ENCODE data around the gene TMEM247.

TMEM247 gene

DNA sequence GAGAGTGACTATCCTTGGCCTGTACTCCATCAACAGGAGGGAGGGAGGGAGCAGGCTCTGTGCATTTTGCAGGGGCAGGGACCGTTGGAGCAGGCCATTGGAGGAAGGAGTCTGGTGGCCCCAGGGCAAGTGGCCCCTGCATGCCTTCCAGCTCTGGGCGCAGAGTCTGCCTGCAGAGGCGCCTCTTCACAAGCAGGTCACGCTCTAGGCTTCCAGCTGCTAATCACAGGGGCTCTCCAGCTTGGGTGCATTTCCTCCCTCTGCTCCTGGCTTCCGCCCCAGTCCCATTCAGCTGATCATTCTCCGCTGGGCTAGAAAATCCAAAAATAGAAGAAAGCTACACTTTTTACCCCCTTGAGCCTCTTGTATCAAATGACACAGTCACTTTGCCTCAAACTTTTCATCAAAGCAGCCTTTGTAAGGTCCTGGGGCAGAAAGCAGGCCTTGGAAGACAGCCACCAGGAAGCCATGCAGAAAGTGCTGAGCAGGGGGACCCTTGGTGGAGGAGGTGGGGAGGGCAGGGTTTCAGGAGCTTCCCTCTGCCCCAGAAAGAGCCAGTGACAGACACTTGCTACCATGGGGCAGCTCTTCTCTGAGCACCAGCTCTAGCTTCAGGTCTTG is 11.3 kb downstream of the TMEM247 start:
- peak; percentile 58 for DNase-seq

DNA sequence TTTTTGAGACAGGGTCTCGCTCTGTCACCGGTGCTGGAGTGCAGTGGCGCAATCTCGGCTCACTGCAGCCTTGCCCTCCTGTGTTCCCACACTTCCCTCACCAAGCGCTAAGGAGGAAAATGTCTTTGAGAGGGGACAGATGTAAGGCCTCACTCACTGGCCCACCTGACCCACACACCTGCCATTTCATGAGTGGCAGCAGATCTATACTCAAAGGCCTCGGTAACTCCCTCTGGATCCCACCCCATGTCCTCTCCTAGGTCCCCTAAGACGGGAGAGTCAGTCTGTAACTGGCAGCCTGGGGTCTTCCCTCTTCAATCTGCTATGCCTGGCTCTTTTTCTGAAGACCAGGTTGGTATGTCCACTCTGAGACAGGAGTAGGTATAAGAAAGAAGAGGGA is 12.9 kb downstream of the TMEM247 start:
- no peak for DNase-seq

DNA sequence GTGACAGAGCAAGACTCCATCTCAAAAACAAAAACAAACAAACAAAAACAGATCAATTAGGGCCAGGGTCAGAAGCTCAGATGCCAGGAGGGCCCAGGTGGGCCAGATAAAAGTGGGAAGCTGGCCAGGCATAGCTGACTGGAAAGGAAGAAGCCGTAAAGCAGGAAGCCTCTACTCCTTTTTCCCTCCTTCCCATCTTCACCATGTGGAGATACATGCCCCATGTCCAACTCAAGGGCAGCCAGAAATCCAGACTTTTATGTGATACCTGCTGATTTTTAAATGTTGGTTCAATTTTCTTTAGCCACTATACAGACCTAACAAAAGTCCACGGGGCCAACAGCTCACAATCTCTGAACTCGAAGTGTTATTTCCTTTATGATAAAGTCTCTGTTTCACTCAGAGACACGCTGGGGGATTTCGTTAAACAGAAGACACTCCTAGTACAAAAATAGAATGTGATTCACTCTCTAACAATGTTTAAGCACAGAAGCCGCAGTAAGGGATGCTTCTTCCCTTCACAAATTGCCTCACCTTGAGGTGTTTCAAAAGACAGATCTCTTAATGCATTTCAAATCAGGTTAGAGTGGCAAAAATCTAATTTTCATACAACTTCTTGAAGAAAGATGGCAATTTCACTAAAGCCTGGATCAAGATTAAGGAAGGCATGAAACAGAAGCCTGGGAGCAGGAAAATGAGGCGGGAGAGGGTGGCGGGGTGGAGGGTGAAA is 14.0 kb downstream of the TMEM247 start:
- no peak for DNase-seq

DNA sequence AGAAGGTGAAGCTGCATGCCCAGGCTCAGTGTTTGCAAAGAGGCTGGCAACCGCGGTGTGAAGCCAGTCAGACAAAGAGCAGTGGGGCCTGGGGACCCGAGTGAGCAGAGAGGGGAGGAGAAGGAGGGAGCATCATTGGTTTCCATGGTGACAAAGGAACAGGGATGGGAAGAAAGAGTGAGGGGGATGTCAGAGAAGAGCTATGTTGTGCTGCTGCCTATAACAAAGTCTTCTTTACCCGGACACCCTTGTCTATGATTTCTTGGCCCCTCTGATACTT is 14.5 kb downstream of the TMEM247 start:
- no peak for DNase-seq

DNA sequence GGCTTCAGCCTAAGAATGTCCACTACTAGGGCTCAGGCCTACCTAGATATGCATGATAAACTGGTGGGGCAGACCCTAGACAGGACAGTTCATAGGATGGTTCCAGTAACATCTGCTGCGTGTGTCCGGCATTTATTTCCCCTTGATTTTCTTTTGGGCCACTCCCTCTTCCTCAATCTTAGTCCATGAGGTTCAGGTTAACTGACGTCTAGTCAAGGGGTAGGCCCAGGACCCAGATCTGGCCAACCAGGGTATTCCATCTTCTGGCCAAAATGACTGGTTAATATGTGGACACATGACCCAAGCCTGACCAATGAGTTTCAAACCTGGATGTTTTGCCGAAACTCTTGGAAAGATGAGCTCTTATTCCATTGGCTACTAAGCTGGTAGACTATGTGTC is 15.2 kb downstream of the TMEM247 start:
- no peak for DNase-seq

DNA sequence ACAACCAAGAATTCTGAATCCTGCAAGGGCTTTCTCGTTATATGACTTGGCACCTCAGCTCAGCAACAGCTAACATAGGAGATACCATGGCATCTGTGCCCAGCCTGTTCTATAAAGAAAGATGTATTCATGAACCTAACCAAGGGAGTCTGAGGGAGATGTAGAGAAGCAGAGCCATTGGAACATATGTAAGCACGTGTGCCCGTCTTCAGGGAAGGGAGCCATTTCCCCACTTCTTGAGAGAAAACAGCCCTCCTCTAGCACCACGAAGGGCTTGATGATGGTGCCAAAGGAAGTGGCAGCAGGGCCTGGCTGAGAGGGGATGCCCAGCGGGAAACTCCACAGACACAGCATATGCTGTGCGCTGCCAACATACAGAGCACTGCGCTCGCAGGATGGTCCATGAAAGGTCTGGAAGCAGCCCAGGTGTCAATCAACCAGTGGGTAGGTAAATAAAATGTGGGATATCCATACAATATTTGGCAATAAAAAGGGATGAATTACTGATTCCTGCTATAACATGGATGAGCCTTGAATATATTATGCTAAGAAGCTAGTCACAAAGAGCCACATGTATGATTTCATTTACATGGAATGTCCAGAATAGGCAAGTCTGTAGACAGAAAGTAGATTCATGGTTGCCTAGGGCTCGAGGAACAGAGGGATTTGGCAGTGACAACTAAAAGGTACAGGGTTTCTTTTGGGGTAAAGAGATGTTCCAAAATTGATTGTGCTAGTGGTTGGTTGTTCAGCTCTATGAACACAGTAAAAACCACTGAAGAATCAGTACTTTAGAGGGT is 16.1 kb downstream of the TMEM247 start:
- DNase-seq, result no peak

DNA sequence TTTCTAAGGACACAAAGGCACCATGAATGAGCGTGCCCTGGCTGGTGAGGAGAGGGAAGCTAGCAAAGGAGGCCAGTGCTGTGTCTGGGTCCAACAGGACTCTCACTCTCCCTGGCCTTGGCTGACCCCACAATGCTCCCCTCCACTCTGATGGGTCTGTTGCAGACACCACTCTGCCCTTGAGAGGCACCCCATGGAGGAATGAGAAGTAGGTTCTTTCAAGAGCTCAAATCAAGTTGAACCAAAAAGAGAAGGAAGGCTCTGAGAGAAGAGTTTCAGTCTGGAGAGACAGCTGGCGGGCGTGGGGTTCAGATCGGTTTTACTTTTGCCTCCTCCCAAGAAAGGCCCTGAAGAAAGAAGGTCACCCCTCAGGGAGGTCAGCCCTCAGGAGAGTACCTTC is 18.4 kb downstream of the TMEM247 start:
- DNase-seq, result peak; percentile 47

DNA sequence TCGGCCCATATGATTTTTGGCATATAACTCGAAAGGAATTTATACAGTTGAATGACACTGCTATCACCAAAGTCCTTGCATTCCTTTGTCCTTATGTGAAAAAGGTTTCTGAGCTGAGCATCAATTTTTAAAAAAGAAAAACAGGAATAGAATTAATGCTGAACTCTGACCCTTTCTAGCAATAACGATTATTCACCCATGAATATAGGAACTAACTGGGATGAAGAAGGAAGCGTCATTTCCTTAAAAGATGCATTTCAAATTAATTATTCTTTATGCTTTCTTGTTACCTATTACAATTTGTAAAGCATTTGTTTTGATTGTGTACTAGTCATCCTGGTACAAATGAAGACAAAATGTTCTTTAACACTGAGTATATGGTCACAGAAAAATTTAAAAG is 19.3 kb downstream of the TMEM247 start:
- DNase-seq, result peak; percentile 49

DNA sequence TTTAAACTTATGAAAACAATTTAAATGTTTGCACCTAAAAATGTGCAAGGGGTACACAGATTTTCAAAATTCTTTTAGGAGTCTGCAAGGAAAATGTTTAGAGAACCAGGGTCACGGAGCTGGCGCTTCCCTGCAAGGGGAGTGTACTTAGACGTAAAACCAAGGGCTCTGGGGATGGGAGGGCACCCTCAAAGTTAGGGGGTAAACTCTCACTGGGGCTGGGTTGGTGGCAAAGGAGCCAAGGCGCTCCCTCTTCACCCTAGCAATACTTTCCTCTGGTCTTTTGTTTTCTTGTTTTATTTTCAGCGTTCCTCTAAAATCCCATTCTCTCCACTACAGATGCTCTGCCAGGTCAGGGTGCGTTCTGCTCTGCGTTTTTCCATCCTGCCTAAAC is 20.0 kb downstream of the TMEM247 start:
- DNase-seq, result no peak

DNA sequence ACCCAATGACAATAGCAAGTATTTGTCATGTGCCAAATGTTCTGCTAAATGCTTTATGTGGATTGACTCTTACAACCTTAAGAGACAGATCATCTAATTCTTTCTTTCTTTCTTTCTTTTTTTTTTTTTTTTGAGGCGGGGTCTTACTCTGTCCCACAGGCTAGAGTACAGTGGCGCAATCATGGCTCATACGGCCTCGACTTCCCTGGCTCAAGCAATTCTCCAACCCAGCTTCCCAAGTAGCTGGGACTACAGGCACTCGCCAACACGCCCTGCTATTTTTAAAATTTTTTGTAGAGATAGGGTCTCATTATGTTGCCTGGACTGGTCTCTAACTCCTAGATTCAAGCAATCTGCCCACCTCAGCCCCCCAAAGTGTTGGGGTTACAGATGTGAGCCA is 21.4 kb downstream of the TMEM247 start:
- DNase-seq, result no peak

DNA sequence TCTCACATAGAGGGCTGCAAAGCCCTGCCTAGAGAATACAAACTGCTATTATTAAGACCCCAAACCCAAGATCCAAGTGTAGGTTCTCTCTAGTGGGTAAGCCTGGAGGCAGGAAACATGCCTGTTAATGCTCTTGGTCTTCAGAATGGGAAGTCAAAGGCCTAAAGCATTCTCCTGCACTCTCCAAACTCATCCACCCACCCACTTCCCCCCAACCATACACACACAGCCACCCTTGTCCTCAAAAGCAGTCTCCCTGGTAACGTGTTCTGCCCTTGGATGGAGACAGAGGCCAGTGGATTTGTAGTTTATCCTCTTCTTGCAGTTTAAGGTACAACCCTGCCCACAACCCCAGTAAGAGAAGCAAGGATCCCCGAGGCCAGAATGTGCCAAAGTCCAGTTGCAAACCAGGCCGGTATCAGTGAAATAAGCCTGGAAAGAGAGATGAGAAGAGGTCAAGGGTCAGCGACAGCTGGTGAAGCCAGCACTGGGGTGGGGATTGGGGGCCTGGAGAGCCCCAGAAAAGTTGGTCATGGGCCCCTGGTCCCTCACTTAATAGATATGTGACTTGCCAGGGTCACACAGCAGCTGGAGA is 23.0 kb downstream of the TMEM247 start:
- no peak for DNase-seq

DNA sequence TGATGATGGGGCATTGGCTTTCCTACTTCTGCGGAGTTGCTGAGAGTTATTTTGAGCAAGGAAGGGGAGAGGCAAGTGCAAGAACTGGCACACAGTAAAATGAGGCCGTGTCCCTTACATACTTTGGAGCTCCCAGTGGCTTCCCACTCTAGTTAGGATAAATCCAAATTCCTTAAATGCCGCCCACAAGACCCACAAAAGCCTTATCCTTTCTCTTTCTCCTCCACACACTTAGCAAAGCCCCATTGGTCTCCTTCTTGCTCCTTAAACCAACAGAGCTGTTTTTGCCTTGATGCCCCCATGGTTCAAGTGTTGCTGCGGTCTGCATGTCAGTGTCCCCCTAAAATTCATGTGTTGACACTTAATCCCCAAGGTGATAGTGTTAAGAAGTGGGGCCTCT is 24.3 kb downstream of the TMEM247 start:
- DNase-seq, result no peak

DNA sequence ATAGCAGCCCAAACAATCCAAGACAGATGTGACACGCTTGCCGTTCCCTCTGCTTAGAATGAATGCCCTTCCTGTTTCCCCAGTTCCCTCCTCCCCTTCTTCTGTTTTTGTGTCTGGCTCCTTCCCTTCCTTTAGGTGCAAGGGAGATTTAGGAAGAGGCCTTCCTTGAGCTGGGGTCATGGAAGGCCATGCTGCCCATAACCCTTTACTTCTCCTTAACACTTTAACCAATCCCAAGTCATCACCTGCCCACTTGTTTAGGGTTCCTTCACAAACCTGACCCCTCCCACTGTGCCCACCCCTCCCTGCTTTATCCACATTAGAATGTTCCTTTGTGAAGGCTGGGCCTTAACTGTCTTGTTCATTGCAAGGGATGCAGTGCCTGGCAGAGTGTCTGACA is 24.9 kb downstream of the TMEM247 start:
- DNase-seq, result no peak

DNA sequence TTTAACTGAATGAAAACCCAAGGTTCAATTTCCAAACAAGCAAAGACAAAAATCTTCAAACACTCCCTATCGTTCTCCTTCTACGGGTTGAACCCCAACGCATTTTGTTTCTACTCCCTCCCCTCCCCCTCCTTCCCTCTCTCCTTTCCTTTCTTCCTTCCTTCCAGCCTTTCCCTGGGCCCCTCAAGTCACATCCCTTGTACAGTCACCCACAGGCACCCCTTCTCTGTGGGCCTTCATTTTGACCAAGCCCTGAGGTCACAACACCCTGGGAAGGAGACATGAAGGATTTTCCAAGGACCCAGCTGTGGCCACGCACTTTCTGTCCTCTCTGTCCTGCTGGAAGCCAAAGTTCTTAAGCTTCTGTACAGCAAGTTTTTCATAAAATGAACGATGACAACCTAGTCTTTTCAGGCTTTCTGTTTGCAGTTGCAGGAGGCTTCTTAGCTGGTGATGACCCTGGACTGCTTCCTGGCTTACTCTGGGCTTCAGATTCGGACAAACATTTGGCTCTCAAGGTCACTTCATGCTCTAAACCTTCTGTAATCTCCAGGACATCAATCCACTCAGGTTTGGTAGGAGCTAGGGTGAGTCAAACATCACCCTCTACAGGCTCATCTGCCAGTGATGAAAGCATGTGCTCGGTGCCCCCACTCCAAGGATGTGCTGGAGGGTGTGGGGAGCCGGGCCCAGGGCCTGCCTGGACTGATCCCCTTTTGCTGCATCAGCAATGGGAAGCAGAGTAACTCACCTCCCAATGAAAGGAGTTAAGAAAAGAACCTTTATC is 25.5 kb downstream of the TMEM247 start:
- no peak for DNase-seq

DNA sequence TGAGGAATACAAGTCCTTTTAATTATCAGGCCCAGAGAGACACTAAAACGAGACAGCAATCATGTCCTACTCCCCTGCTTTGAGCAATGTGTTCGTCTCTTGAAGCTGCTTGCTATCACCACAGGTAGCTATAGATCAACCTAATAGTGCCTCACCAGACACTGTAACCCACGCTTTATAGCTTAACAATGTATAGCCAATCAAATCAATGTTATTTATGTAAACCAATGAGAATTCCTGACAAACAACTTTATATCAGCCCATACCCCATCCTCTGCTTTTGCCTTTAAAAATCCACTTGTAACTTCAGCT is 26.1 kb downstream of the TMEM247 start:
- DNase-seq, result no peak

DNA sequence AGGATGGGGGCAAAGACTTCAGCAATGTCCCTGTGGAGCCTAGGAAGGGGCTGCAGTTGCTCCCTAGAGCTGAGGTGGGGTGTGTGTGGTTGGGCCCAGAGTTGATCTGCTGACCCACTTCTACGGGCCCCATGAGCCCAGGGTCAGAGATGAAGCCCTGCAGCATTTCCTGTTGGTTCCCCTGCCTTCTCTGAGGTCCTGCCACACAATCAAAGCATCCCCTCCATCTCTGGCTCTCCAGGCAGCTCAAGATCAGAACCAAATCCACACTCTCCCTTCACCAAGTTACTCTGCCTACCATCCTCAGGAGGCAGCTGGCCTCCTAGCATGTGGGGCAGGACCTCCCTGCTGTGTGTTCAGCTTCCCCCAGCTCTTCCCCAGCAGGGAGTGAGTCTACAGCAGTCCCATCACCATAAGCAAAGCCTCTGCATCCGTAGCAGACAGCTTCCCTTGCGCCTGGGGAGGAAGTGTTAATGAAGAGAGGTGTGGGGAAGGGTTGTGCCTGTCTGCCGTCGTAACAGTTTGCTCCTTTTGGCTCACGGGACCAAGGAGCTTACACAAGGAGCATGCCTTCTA is 26.9 kb downstream of the TMEM247 start:
- no peak for DNase-seq

DNA sequence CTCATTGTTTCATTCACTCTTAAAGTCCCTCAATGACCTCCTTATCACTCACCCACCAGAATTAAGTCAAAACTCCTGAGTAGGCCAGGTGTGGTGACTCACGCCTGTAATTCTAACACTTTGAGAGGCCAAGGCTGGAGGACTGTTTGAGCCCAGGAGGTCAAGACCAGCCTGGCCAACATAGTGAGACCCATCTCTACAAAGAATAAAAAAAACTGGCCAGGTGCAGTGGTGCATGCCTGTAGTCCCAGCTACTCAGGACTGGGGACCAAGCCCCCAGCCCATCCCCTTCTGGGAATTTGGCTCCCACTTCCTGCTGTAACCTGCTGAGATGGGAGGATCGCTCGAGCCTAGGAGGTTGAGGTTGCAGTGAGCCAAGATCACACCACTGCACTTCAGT is 28.9 kb downstream of the TMEM247 start:
- no peak for DNase-seq

DNA sequence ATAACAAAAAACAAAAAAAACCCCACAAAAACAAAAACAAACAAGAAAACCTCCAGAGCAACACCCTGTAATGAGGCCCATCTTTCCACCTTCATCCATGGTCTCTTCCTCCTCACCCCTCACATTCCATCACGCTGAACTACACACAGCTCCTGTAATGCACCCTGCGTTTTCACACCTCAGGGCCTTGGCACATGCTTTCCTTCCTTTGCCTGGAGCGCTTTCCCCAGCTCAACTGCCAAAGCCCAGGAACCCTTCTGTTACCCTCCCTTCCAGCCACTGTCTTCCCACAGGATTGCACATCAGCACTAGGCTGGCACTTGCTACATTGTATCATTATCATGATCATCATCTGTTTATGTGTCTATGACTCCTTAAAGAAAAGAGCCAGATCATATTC is 29.4 kb downstream of the TMEM247 start:
- DNase-seq, result no peak

DNA sequence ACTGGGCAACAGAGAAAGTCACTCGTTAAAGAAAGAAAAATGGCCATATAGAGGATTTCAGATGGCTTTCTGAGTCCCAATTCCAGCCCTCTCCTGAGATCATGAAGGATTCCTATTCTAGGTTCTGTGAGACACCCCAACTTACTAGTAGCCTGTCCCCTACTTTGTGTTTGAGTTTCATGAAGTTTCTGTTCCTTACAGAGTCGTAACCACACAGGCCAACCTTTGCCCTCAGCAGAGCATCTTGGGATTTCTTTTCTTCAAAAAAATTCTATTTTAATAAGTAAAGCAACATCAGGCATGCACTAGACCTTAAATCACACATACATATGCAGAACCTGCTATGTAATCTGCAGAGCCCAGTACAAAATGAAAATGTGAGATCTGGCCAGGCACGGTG is 30.4 kb downstream of the TMEM247 start:
- DNase-seq, result no peak

DNA sequence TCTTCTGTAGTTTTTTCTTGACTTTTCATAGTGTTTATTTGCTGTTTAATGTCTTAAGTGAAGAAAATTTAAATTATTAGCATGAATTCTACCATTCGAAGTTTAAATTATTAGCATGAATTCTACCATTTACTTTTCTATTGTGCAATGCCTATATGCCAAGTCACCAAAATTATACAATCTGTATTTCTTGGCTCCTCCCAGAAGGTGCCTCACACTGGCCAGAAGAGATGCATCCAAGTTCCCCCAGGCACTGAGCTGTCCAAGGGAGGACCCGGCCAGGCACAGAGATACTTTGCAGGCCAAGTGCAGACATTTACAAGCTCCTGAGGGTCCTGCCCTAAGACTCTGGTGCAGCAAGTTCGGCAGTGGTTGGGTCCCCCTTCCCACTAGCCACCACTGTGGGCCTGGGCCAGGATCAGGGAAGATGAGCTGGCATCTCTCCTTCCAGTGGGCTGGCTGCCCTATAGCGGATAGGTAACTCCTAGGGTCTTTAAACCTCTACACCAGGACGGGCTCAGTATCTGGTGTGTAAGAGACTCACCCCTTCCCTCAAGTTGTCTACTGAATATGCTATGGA is 31.3 kb downstream of the TMEM247 start:
- DNase-seq, result peak; percentile 30

DNA sequence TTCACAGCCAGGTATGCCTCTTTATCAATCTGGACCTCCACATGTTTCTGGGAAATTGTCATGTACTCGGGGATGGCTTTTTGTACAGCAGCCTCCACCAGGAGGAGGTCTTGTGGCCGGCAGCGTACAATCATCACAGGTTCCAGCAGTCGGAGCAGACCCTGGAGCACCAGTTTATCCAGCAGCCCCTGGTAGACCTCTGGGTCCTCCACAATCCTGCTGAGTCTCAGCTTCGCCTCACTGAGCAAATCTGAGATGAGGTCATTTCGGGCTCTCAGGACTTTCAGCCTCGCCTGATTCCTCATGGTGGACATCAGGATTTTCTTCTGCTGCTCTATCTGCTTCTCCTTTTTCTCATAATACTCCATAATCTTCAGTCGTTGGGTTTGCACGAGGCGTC is 32.8 kb downstream of the TMEM247 start:
- DNase-seq, result no peak

DNA sequence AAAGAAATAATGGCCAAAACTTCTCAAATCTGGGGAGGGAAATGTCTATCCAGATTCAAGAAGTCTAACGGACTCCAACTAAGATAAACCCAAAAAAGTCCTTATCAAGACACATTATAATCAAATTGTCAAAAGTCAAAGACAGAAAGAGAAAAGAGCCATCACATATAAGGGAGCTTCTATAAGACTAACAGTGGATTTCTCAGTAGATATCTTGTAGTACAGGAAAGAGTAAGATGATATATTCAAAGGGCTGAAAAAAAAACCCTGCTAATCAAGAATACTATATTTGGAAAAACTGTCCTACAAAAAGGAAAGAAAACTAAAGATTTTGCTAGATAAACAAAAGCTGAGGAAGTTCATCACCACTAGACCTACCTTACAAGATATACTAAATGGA is 35.4 kb downstream of the TMEM247 start:
- DNase-seq, result no peak

DNA sequence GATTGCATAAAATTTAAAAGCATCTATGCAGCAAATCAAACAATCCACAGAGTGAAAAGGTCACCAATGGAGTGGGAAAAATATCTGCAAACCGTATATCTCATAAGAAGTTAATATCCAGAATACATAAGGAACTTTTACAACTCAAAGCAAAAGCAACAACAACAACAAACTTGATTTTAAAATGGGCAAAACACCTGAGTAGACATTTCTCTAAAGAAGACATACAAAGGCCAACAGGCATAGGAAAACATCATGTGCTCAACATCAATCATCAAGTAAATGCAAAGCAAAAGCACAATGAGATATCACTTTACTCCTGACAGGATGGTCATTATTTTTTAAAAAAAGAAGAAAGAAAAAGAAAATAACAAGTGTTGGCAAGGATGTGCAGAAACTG is 38.1 kb downstream of the TMEM247 start:
- no peak for DNase-seq
